Suprapubic skin (tissue), 4 donors: Measurements from ENCODE around the gene KIAA1217.

Source experiments
- CTCF ChIP-seq, 2 donors: fragments of 200-600 bp in 1 of 2; fragments of 450-650 bp in 1 of 2; sonication (generic) in 1 of 2; IDR thresholded peaks; one replicate each; pipeline ENCODE4 v1.5.1; 2016 to 2019; ENCODE audit warnings: antibody characterized with exemption in 2 of 2, mild to moderate bottlenecking in 1 of 2, moderate library complexity in 1 of 2
- EP300 ChIP-seq: sonication (generic); formaldehyde crosslinking; IDR thresholded peaks from one replicate; pipeline ENCODE4 v1.6.1; 2017; ENCODE audit warnings: antibody characterized with exemption
- POLR2A ChIP-seq, 2 donors: fragments of 450-650 bp; IDR thresholded peaks; one replicate each; pipeline ENCODE4 v1.6.1; 2017; ENCODE audit warnings: antibody characterized with exemption in 2 of 2, mild to moderate bottlenecking in 2 of 2, moderate library complexity in 2 of 2
- POLR2AphosphoS5 ChIP-seq, 3 donors: sonication (generic); formaldehyde crosslinking; IDR thresholded peaks; one replicate each; pipeline ENCODE4 v1.6.1; 2017; ENCODE audit warnings: antibody characterized with exemption in 3 of 3

- TF ChIP-seq CTCF (IDR thresholded peaks at IDR 0.05) (no peak), EP300 (no peak), POLR2A (IDR thresholded peaks at IDR 0.05) (no peak), POLR2AphosphoS5 (IDR thresholded peaks at IDR 0.05) (no peak)
Observed at GRCh38 chr10:24213881-24214280, 4.9 kb downstream of the KIAA1217 start.
